C4-2B (cell line): ENCODE results near the gene NTF3.

Experiments used
- CTCF ChIP-seq: fragments of 450-650 bp; conservative IDR thresholded peaks from 2 replicates; pipeline ENCODE4 v1.5.1; 2017; ENCODE audit warnings: mild to moderate bottlenecking
- ZFX ChIP-seq: fragments of 450-650 bp; IDR thresholded peaks from 2 replicates; pipeline ENCODE4 v1.6.1; 2017

GRCh38 chr12:5438671-5439200, 6.8 kb downstream of the NTF3 start:
- TF ChIP-seq CTCF (no peak), ZFX (no peak)
